NCI-H510A treated with DMSO at 0.1 percent for 48 hours (cell line): Measurements from ENCODE around the gene ELK3.
A peak's percentile ranks its signal among the peaks of the same experiment; 100 is the strongest.

Experiments used
- DNase-seq: peaks from one replicate; lab custom pipeline; 2025; lab: John Stamatoyannopoulos, UW

ELK3 gene

DNA sequence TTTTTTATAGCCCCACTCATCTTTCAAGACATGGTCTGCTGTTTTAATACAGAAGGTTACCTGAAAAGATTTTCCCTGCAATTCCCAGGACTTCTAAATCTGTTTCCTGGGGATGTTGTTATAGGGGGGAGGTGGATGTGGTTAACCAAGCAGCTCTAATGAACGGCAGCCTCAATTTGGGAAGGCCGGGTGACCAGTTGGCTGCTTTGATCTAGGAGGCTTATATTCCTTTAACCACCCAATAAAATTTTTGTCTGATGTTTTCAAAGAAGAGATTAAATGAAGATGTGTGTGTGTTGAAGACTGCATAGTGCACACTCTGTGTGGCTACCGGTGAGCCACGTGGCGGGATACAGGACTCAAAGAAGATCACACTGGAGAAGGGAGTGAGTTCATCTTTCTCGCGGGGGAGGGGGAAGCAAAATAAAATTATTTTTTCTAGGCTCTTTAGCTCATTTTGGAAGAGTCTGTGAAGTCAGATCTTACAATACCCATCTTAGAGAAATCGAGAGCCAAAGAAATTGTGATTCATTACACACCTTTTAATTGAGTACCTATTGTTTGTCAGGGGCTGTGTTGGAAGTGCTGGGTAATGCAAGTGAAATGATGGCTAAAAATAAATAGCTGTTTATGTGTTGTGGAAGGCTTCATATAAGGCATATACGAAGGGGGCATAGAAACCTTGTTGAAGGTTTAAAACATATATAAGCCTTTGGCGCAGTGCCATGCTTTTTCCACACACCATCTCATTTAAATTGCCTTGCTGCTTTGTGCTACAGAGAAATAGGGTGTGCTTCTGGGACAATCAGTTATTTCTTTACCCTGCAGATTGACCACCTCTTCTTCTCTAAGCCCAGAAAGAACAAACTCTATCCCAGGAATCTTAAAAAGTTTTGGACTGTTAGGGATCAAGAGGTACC lies 18.5 kb downstream of the ELK3 start:
- no peak for DNase-seq

DNA sequence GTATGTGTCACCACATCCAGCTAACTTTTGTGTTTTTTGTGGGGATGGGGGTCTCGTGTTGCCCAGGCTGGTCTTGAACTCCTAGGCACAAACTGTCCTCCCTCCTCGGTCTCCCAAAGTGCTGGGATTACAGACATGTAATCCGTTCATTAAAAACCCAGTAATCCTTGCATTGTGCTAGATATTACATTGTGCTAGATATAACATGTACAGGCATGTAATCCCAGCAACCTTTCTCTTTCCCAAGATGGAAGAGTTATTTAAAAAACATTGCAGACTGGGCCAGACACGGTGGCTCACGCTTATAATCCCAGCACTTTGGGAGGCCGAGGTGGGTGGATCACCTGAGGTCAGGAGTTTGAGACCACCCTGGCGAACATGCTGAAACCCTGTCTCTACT lies 19.7 kb downstream of the ELK3 start:
- DNase-seq, result no peak

DNA sequence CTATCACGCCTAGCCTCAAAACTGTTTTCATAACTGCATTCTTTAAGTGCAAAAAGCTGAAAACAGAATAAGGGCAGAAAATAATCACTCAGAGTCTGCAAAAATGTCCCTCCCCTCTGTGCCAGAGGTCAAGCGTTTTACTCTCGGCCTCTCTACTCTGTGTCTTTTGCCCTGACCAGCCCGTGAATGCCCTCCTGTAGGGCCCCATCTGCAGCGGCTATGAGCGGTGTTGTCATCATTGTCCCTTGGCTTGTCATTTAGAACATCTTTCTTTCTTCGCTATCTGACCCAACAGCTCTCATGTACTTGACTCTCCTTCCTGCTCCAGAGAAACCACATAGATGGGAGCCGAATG lies 21.7 kb downstream of the ELK3 start:
- DNase-seq, result no peak

DNA sequence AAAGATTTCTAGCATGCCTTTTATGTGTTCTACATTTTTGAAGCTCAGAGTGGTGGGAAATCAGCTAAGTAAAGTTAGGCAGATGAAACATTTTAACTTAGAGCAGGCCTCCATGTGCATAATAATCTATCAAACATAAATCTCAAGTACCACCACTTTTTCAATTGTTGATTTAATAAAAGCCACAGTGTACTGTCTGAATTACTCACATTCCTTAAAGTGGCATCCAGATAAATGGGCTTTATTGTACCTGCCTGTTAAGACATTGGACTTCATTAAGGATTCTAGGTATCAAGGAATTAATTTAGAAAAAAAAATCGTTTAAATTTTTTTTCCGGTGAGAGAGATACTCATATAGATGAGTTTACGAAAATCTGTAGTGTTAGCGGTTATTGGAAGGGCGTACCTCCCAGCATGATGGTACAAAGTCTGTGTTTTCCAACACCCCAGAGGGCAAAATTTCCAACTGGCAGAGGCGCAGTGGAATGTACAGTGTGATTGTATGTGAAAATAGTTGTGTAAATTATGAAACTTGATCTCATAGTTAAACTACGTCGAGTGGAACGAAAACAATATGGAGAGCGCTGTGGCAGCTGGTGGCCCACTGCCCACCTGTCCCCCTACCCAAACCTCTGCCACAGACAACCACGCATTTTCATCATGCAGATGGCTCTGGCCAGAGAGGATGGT lies 25.0 kb downstream of the ELK3 start:
- DNase-seq, result peak; percentile 78

DNA sequence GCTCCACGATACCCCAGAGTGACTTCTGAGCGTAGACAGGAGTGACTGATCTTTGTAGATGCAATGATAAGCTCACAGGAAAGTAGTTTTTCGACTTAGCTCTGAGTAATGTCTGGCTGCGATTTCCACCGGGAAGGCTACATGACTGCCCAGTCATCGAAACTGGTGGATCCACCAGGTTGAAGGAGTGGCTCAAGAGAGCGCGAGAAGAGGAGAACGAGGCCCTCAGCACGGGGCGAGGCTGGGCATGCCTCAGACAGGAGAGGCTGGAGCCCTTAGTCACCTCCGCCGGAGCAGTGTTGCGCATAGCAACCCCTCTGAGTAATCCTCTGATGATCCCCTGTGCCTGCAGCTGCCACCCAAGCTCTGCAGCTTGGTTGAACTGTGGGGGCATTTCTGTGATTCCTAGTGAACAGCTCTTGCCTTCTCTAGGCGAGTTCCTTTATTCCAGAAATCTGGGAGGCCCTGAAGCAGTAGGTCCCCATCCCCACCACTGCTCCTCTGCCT lies 25.6 kb downstream of the ELK3 start:
- DNase-seq, result peak; percentile 90

DNA sequence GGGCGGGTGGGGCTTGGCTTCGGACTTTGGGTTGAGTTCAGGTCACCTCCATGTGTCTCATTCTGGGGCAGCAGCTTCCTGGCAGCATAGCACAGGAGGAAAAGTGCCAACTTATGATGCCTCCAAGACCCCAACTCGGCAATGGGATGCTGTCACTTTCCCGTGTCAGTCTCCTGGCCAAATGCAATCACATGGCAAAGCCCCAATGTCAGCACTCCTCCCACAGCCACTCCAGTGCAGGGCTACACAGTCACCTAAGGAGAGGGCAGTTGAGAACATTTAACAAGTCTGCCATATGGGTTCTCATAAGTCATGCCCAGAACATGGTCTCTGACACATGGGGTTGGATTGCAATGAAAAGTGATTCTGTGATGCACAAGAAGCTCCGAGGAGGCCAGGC lies 26.7 kb downstream of the ELK3 start:
- no peak for DNase-seq

DNA sequence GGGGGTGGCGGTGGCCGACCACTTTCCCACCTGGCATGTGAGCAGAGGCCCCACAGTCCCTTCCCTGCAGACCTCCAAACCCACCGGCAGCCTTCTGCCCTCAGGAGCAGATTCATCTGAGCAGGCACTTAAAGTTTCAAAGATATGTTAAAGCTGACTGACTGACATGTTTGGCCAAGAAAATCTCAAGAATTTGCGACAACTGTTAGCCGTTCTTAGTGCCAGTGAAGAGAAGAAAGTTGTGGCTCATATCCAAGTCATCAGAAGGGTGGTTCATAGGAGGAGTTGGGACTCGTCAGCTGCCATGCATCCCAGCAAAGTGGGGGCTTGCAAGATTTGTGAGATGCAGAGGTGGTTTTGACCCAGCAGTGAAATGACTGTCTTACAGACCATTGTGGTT lies 27.2 kb downstream of the ELK3 start:
- no peak for DNase-seq

DNA sequence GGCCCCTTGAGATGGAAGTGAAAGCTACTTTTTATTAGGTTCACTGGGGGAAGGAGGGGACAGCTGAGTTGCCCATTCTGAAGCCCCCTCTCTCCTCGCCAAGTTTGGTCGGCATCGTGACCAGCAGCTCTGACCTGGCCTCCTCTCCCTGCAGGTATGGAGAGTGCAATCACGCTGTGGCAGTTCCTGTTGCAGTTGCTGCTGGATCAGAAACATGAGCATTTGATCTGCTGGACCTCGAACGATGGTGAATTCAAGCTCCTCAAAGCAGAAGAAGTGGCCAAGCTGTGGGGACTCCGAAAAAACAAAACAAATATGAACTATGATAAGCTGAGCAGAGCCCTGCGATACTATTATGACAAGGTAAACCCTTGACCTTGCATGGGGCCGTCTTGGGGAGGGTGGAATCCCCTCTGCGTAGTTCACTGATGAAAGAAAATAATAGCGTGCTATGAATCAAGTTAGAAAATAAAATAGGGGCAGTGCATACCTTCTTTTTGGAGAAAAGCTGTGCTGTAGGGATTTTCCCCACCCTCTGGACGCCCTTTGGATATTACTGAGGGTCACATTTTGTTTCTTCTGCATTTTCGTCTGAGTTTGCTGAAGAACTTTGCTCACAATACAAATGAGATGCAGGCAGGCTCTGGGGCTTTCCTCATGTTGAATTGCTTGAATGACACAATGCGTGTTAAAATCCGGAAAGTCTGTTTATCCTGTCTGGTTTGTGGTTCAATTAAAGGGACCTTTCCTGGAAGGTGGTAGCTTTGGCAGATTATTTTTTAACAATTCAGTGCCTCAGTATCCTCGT lies 29.4 kb downstream of the ELK3 start:
- DNase-seq, result no peak

DNA sequence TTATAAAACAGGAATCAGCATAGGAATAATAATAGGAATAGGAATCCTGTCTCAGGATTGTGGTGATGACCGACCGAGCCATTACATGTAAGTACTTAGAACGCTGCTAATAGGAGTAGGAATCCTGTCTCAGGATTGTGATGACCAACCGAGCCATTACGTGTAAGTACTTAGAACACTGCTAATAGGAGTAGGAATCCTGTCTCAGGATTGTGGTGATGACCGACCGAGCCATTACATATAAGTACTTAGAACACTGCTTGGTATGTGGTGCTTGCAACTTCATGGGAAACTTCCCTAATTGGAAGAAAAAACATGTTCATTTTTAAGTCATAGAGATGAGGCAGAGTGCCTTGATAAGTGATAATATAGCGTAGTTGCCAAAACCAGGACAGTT lies 30.0 kb downstream of the ELK3 start:
- no peak for DNase-seq

DNA sequence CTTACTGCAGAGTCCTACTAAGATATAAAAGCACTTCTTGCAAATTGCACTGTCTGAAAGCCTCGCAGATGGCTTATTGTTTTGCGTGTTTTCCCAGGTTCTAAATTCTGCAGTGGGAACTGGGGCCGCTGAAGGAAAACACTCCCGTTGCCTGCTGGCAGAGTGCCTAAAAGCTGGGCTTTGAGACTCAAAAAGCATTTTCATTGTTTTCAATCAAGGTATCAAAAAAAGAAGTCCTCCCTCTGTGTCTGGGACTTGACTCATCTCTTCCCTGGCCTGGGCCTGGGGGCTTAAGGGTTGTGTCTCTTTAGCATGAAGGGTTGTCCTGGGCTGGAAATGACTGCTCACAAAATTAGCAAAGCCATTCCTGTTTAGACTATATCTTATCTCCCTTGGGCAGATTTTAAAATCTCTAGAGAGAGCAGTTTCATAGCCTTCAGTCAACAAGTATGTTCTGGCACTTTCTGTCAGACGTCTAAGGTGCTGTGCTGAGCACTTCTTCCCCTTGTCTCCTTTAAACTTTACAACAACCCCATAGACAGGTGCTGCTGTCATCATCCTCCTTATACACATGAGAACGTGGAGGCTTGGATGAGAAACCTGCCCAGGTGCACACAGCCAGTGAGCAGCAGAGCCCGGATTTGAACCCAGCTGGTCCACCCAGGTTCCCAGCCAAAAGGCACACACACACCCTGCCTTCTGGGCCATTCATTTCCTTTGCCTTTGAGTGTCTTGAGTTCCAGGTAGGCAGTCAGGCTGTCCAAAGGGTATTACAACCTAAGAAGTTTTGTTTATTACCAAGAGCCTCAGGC lies 31.1 kb downstream of the ELK3 start:
- no peak for DNase-seq

DNA sequence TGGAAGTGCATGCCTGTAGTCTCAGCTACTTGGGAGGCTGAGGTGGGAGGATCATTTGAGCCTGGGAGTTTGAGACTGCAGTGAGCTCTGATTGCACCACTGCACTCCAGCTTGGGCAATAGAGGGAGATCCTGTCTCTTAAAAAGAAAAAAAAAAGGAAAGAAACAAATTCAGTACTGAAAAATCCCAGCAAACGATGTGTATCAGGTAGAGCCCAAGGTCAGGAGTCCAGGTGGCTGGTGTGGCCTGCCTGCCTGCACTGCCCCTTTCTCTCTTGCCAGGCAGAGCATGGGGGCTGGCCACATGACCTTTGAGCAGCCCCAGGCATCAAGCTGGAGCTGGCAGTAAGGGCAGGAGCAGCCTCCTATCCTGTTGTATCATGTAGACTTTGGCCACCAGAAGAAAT lies 31.8 kb downstream of the ELK3 start:
- DNase-seq, result no peak

DNA sequence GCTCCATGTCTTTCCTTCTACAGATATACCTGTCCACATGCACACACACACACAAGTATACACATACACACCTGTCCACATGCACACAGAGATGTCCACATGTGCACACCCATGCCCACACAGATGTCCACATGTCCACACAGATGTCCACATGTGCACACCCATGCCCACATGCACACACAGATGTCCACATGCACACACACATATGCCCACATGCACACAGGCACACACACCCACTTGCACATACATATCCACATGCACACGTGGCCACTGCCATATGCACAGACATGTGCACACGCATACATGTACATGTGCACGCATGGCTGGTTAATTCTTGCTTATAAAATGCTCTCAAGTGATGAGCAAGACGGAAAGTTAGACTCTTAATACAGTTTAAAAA lies 32.2 kb downstream of the ELK3 start:
- no peak for DNase-seq

DNA sequence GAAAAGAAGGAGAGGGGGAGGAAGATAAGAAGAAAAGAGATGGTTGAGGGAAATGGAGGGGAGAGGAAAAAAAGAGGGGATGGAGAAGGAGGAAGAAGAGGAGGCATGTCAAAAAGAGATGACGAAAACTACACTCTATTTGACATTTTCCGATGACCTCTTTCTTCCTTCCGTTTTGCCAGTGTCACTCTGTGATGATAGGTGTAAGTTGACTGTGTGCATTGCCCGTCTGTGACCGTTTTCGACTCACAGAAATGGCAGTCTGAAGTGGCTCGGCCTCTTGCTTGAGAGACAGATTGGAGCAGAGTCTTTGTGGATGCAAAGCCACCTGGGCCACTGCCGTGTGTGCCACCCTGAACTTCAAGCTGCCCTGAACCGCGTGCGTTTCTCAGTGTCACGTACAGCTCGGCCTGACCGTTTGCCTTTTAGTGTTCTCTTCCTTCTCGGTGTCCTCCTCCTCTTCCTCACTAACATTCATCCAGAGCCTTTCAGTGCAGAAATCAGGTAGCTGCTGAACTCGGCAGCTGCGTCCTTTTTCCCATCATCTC lies 32.7 kb downstream of the ELK3 start:
- no peak for DNase-seq

DNA sequence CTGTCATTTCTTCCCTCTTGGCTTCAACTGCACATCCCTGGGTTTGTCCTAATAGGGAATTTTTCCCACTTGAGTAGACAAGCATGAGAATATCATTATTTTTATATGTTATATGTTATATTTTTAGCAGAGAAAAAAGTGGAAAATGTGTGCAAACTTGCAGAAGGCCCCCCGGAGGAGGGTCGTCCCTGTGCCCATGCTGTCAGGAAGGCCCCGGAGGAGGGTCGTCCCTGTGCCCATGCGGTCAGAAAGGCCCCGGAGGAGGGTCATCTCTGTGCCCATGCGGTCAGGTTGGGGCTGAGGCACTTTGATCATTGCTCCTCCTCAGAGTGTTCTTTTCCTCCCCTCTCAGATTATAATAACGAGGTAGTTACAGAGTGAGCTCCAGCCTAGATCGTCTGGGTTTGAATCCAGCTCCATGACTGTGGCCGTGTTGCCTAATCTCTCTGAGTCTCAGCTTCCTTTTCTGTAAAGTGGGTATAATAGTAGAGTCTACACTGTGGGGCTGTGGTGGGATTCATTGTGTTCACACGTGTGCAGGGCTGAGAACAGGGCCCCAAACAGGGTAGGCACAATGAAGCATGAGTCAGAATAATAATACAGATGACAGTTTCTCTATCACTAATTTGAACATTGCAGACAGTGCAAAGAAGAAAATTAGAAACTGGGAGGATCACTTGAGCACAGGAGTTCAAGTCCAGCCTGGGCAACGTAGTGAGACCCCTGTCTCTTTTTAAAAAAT lies 33.4 kb downstream of the ELK3 start:
- no peak for DNase-seq

DNA sequence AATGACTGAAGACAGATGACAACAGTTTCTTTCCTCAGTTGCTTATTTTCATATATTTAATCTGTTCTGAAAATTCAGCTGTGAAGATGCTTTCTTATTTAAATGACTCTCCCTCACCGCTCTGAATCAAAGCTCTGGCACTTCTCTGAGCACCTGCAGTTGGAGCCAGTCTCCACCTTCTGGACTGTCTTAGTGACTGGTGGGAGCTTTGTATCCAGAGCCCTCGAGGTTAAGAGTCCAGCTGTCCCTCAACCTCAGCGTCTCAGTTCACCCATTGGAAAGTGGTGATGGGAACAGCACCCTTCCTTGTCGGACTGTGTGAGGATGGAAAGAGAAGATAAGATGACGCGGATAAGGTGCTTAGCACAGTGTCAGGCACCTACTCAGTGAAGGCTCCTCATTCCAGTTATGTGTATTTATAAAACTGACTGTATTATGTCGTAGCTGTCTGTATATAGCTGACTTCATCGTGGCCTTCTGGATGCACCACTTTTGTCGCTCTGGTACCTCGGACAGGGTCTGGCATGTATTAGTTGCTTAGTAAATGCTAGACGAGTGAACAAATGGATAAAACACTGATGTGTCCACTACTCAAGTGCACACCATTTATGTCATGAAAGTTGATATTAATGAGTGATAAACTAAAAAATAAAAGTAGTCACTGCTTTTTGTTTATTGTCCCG lies 34.5 kb downstream of the ELK3 start:
- no peak for DNase-seq

DNA sequence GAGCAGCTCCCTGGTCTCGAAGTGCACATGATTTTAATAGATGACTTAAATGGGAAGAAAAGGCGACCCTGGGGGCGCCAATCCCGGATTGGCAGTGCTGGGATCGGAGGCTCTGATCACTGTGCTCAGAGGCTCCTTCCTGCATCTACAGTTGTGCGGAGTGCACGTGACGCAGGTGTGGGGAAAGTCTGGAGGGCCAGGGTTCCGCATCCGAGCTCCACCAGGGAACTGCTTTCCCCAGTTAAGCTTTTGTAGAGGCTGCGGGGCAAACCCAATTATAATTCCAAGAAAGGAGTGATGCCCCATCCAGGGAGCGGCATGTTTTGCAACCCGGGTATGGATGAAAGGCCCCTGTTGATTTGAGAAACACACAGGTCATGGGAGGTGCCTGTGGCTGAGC lies 36.5 kb downstream of the ELK3 start:
- no peak for DNase-seq

DNA sequence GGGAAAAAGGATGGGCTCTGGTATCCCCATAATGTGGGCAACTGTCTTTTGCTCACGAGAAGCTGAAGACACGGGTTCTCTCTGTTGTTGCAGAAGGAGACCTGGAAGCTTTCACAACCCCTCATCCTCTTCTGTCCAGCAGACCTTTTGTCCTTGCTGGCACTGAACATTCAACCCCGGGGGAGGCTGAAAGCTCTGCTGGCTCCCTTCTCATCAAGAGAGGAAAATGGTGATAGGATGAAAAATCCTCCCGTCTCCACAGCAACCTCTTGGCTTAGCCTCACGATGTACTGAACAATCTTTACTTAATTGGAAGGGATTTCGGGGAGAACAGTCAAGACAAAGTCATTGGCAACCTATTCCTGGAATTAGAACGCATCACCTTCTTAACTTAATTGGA lies 39.0 kb downstream of the ELK3 start:
- no peak for DNase-seq

DNA sequence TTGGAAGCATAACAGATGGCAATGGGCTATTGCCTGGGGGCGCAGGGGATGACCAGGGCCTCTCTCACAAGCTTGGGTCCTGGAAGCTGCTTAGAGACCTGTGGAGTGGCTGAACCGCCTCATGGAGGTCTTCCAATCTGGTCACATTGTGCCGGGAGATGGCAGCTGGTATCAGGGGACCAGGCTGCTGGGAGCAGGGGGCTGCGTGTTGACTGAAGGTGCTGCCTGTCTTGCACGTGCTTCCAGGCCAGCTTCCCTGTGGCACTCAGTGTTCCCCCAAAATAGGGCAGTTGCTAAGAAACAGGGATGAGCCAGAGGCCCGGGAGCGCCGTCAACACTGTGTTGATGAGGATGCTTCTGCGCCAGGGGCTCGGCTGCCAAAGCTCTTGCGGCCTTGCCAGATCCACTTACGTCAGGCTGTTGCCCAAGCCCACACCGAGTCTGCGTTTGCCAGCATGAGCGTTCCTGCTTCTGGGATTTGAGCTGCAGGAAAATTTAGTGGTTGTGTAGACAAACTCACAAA lies 39.8 kb downstream of the ELK3 start:
- no peak for DNase-seq

DNA sequence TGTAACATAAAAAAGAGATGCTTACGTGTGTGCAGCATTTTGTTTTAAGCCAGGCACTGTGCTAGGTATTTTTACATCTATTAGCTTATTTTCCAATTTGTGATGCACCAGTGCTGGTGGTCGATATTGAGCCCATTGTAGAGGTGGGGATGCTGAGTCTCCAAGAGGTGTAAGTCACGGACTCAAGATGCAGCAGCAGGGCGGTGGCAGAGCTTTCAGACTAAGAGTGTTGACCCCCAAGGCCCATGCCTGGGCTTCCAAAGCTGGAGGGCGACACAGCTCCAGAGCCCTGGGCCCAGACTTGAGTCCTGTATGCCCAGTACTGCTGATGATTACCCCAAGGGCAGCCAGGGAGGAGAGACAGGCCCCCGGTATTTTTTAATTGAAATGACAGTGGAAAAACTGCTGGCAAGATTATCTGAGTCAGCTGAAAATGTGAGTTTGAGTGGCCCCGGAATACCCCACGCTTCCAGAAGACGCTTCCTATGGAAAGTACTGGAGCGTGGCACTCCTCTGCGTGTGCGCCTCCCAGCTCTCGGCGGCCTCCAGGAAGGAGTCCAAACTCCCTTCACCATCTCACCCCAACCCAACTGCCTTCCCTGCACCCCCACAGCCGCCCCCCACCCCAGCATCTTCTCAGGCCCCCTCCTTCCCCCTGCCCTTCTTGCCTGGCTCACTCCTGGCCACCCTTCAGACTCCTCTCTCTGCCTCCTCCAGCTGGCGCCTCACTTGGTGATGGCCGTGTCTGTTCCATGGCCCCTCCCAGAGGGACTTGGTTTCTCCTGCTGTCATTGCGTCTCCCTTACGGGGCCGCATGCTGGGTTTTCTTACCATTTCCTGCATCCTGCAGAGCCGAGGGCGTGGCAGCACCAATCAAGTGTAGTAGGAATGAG lies 40.7 kb downstream of the ELK3 start:
- no peak for DNase-seq
